WTC11 (cell line): Measurements from ENCODE around the gene KRTAP21-1. TPM values are rescaled to one million over a fixed set of nuclear protein-coding genes. Genes with fewer than 3 reads are reported as not detected.

Experiments used
- ATAC-seq: fragments of 200-7000 bp; cut with Tn5 transposase; 2 replicates; pipeline ENCODE4 v1.10.0; 2021; ENCODE audit warnings: mild to moderate bottlenecking, moderate library complexity
- CTCF ChIA-PET: fragments of 300-600 bp; sonication (Branson Sonifier 250); formaldehyde crosslinking; loops from one replicate; lab custom pipeline; 2021; ENCODE audit warnings: antibody characterized with exemption; lab: Charles Lee
- POLR2A ChIA-PET: fragments of 350-600 bp; sonication (Branson Sonifier 250); formaldehyde crosslinking; loops from one replicate; lab custom pipeline; 2021; ENCODE audit warnings: antibody characterized with exemption; lab: Charles Lee
- DNase-seq: peaks from one replicate; pipeline ENCODE4 v3.0.0; 2021; ENCODE audit warnings: low spot score
- H3K27ac Mint-ChIP-seq: 2 replicates; pipeline ENCODE4 v1.8.0; 2021; ENCODE audit warnings: mixed read lengths
- H3K27me3 Mint-ChIP-seq: 2 replicates; pipeline ENCODE4 v1.8.0; 2021; ENCODE audit warnings: low read depth, mild to moderate bottlenecking, moderate library complexity, mixed read lengths
- H3K36me3 Mint-ChIP-seq: 2 replicates; pipeline ENCODE4 v1.8.0; 2021; ENCODE audit warnings: mixed read lengths
- H3K4me1 Mint-ChIP-seq: 2 replicates; pipeline ENCODE4 v1.8.0; 2022; ENCODE audit warnings: mixed read lengths
- H3K4me3 Mint-ChIP-seq: 2 replicates; pipeline ENCODE4 v1.8.0; 2021; ENCODE audit warnings: mild to moderate bottlenecking, moderate library complexity, mixed read lengths
- H3K9me3 Mint-ChIP-seq: 2 replicates; pipeline ENCODE4 v1.8.0; 2021; ENCODE audit warnings: mixed read lengths
- AR ChIP-seq: fragments of 250-450 bp; sonication (Bioruptor Pico); IDR thresholded peaks from 2 replicates; pipeline ENCODE4 v1.9.0; 2021; ENCODE audit warnings: mild to moderate bottlenecking
- ATF2 ChIP-seq: sonication (generic); formaldehyde crosslinking; IDR thresholded peaks from 2 replicates; pipeline ENCODE4 v1.8.1; 2022; ENCODE audit warnings: low read depth, missing genetic modification reagents, borderline replicate concordance
- E2F5 ChIP-seq: sonication (generic); formaldehyde crosslinking; IDR thresholded peaks from 2 replicates; pipeline ENCODE4 v1.8.1; 2022; ENCODE audit warnings: mild to moderate bottlenecking, moderate library complexity, missing genetic modification reagents
- GTF2I ChIP-seq: fragments of 250-450 bp; sonication (Bioruptor Pico); conservative IDR thresholded peaks from 2 replicates; pipeline ENCODE4 v1.4.0; 2021; ENCODE audit warnings: mild to moderate bottlenecking
- HMGXB4 ChIP-seq: sonication (generic); formaldehyde crosslinking; IDR thresholded peaks from 2 replicates; pipeline ENCODE4 v1.8.1; 2023; ENCODE audit warnings: mild to moderate bottlenecking, moderate library complexity, missing genetic modification reagents
- IRF2 ChIP-seq: sonication (generic); formaldehyde crosslinking; IDR thresholded peaks from 2 replicates; pipeline ENCODE4 v1.8.0; 2022; ENCODE audit warnings: low read depth, missing genetic modification reagents, borderline replicate concordance
- JAZF1 ChIP-seq: fragments of 250-450 bp; sonication (Bioruptor Pico); IDR thresholded peaks from 2 replicates; pipeline ENCODE4 v1.9.0; 2021; ENCODE audit warnings: moderate library complexity, mild to moderate bottlenecking, inconsistent platforms
- KAT7 ChIP-seq: sonication (generic); formaldehyde crosslinking; IDR thresholded peaks from 2 replicates; pipeline ENCODE4 v1.8.1; 2023; ENCODE audit warnings: missing genetic modification reagents, mild to moderate bottlenecking, borderline replicate concordance
- MYBL2 ChIP-seq: sonication (generic); formaldehyde crosslinking; IDR thresholded peaks from 2 replicates; pipeline ENCODE4 v1.8.1; 2023; ENCODE audit warnings: mild to moderate bottlenecking, moderate library complexity, missing genetic modification reagents
- PRRX2 ChIP-seq: fragments of 250-450 bp; sonication (Bioruptor Pico); IDR thresholded peaks from 2 replicates; pipeline ENCODE4 v1.8.0; 2021; ENCODE audit warnings: mild to moderate bottlenecking
- STAT6 ChIP-seq: sonication (generic); formaldehyde crosslinking; conservative IDR thresholded peaks from 2 replicates; pipeline ENCODE4 v1.8.1; 2023; ENCODE audit warnings: mild to moderate bottlenecking, low read depth, missing genetic modification reagents, moderate library complexity
- ZBTB43 ChIP-seq: sonication (generic); formaldehyde crosslinking; IDR thresholded peaks from 2 replicates; pipeline ENCODE4 v1.8.1; 2023; ENCODE audit warnings: mild to moderate bottlenecking, missing genetic modification reagents
- ZNF121 ChIP-seq: sonication (generic); formaldehyde crosslinking; IDR thresholded peaks from 2 replicates; pipeline ENCODE4 v1.8.0; 2023; ENCODE audit warnings: missing genetic modification reagents
- ZNF396 ChIP-seq: fragments of 250-450 bp; sonication (Bioruptor Pico); IDR thresholded peaks from 2 replicates; pipeline ENCODE4 v1.8.0; 2021; ENCODE audit warnings: mild to moderate bottlenecking, moderate library complexity, borderline replicate concordance
- ZNF416 ChIP-seq: fragments of 250-450 bp; sonication (Bioruptor Pico); IDR thresholded peaks from 2 replicates; pipeline ENCODE4 v1.9.0; 2021; ENCODE audit warnings: mild to moderate bottlenecking, inconsistent platforms
- ZNF423 ChIP-seq: fragments of 250-450 bp; sonication (Bioruptor Pico); IDR thresholded peaks from 2 replicates; pipeline ENCODE4 v2.1.2; 2022; ENCODE audit warnings: mild to moderate bottlenecking, moderate library complexity
- ZNF425 ChIP-seq: fragments of 250-450 bp; sonication (Bioruptor Pico); conservative IDR thresholded peaks from 2 replicates; pipeline ENCODE4 v1.9.0; 2021; ENCODE audit warnings: mild to moderate bottlenecking
- total RNA-seq: library from RNA; stranded (reverse); gene quantifications from 3 replicates; pipeline ENCODE4 v1.2.3, GENCODE V29; 2021

Gene KRTAP21-1
- total RNA-seq, 1 experiment from 2014 or later: not detected

GRCh38 chr21:30747159-30747558 is 8.1 kb downstream of the KRTAP21-1 start, which contains the start of gene KRTAP21-2 (continued):
- TF ChIP-seq ATF2 (no peak), STAT6 (CRISPR knock-in tag) (no peak), KAT7 (CRISPR knock-in tag) (no peak), MYBL2 (CRISPR knock-in tag) (no peak)

GRCh38 chr21:30740462-30740861 is 14.8 kb downstream of the KRTAP21-1 start:
- H3K27ac Mint-ChIP-seq: no peak overlapping the region
- no peaks in the 10 kb centered on the region for H3K36me3 Mint-ChIP-seq
- peaks cover 11% of the 10 kb centered on the region for H3K9me3 Mint-ChIP-seq
- no peak overlapping the region for H3K4me3 Mint-ChIP-seq
- no peaks in the 10 kb centered on the region; the same call in 1 of the 2 replicates for H3K27me3 Mint-ChIP-seq
- CTCF ChIA-PET: no interaction called here
- POLR2A ChIA-PET: no interaction called here
- ATAC-seq (no peak), DNase-seq (no peak)
- no peaks in the 10 kb centered on the region for H3K4me1 Mint-ChIP-seq
- TF ChIP-seq PRRX2 (CRISPR knock-in tag) (no peak), ZNF121 (CRISPR knock-in tag) (no peak), ZBTB43 (CRISPR knock-in tag) (no peak), ZNF416 (CRISPR knock-in tag) (no peak), IRF2 (CRISPR knock-in tag) (no peak), AR (CRISPR knock-in tag) (no peak), ZNF423 (CRISPR knock-in tag) (no peak), JAZF1 (CRISPR knock-in tag) (no peak), ZNF396 (no peak), E2F5 (CRISPR knock-in tag) (no peak), GTF2I (CRISPR knock-in tag) (no peak), HMGXB4 (CRISPR knock-in tag) (no peak), ZNF425 (CRISPR knock-in tag) (no peak)
